B cell (primary cell): Measurements from ENCODE around the gene STT3B. TPM values are rescaled to one million over a fixed set of nuclear protein-coding genes. Genes with fewer than 3 reads are reported as not detected.

Experiments
- ATAC-seq: fragments of 200-7000 bp; cut with Tn5 transposase; one replicate; pipeline ENCODE4 v1.10.0; 2021; ENCODE audit warnings: low read depth, mild to moderate bottlenecking, moderate number of reproducible peaks, moderate library complexity
- CTCF ChIA-PET: fragments of 350-600 bp; sonication (Branson Sonifier 250); formaldehyde crosslinking; loops from one replicate; lab custom pipeline; 2021; ENCODE audit warnings: antibody characterized with exemption, inconsistent platforms; lab: Charles Lee
- POLR2A ChIA-PET: fragments of 350-600 bp; sonication (Branson Sonifier 250); formaldehyde crosslinking; loops from one replicate; lab custom pipeline; 2021; ENCODE audit warnings: antibody characterized with exemption; lab: Charles Lee
- DNase-seq: peaks from one replicate; pipeline ENCODE4 v3.0.0; 2013
- H2AFZ ChIP-seq: 2 replicates; pipeline ENCODE4 v1.6.1; 2012; ENCODE audit warnings: mild to moderate bottlenecking, low read depth, low read length; ENCODE audit not compliant: insufficient read depth, poor library complexity, severe bottlenecking
- H3K27ac ChIP-seq, 2 donors: 1 replicate in 1 of 2; 2 replicates in 1 of 2; pipeline ENCODE4 v1.5.1; 2012 to 2013; ENCODE audit warnings: low read length in 2 of 2, mild to moderate bottlenecking in 2 of 2, moderate library complexity in 1 of 2
- H3K27me3 ChIP-seq, 4 experiments: fragments of 200-600 bp in 1 of 4; sonication (generic) in 1 of 4; replicated peaks in 1 of 4; 1 replicate in 2 of 4; 2 replicates in 2 of 4; pipeline versions ENCODE4 v1.6.1 to v1.7.0; 2013 to 2016; ENCODE audit warnings: low read length in 3 of 4, mild to moderate bottlenecking in 2 of 4, mixed read lengths in 1 of 4, moderate library complexity in 1 of 4; ENCODE audit not compliant: insufficient read depth in 4 of 4, control insufficient read depth in 3 of 4; ENCODE audit errors: control extremely low read depth in 1 of 4
- H3K36me3 ChIP-seq, 2 experiments: replicated peaks in 1 of 2; 1 replicate in 1 of 2; 2 replicates in 1 of 2; pipeline versions ENCODE4 v1.6.1 to v1.7.1; 2013; ENCODE audit warnings: low read length in 1 of 2; ENCODE audit not compliant: insufficient read depth in 2 of 2, control insufficient read depth in 1 of 2; ENCODE audit errors: control extremely low read depth in 1 of 2, extremely low read depth in 1 of 2
- H3K4me1 ChIP-seq, 2 donors: fragments of 200-600 bp in 1 of 2; sonication (generic) in 1 of 2; 1 replicate in 1 of 2; 2 replicates in 1 of 2; pipeline versions ENCODE4 v1.5.1 to v1.6.1; 2013 to 2017; ENCODE audit warnings: low read length in 2 of 2; ENCODE audit not compliant: control insufficient read depth in 2 of 2, insufficient read depth in 2 of 2
- H3K4me2 ChIP-seq: replicated peaks from 2 replicates; pipeline ENCODE3; 2012; ENCODE audit warnings: mild to moderate bottlenecking, low read depth, low read length; ENCODE audit not compliant: poor library complexity, severe bottlenecking
- H3K4me3 ChIP-seq, 5 experiments: fragments of 200-600 bp in 1 of 5; sonication (generic) in 1 of 5; 1 replicate in 3 of 5; 2 replicates in 2 of 5; pipeline versions ENCODE4 v1.5.1 to v1.7.0; 2011 to 2016; ENCODE audit warnings: low read length in 4 of 5, mild to moderate bottlenecking in 4 of 5, low read depth in 2 of 5, control low read depth in 1 of 5, moderate library complexity in 1 of 5; ENCODE audit not compliant: insufficient read depth in 1 of 5; ENCODE audit errors: control extremely low read depth in 1 of 5, extremely low read depth in 1 of 5
- H3K79me2 ChIP-seq: fragments of 200-600 bp; sonication (generic); one replicate; pipeline ENCODE4 v1.6.0; 2016; ENCODE audit warnings: low read length; ENCODE audit not compliant: control insufficient read depth, insufficient read depth
- H3K9ac ChIP-seq: fragments of 200-600 bp; sonication (generic); 2 replicates; pipeline ENCODE4 v1.6.1; 2017; ENCODE audit warnings: mild to moderate bottlenecking, low read length, moderate library complexity
- H3K9me3 ChIP-seq, 3 donors: one replicate each; pipeline versions ENCODE4 v1.6.1 to v1.7.1; 2013; ENCODE audit warnings: low read length in 2 of 3; ENCODE audit not compliant: control insufficient read depth in 2 of 3, insufficient read depth in 1 of 3; ENCODE audit errors: control extremely low read depth in 1 of 3
- H4K20me1 ChIP-seq: 2 replicates; pipeline ENCODE4 v1.6.0; 2012; ENCODE audit warnings: mild to moderate bottlenecking, low read length; ENCODE audit not compliant: insufficient read depth, control insufficient read depth, poor library complexity, severe bottlenecking
- H3K27ac Mint-ChIP-seq: one replicate; pipeline ENCODE4 v1.8.0; 2021; ENCODE audit warnings: mixed read lengths
- H3K27me3 Mint-ChIP-seq: one replicate; pipeline ENCODE4 v1.8.0; 2021; ENCODE audit warnings: mixed read lengths
- H3K4me1 Mint-ChIP-seq: one replicate; pipeline ENCODE4 v1.8.0; 2021; ENCODE audit warnings: mixed read lengths
- H3K4me3 Mint-ChIP-seq: one replicate; pipeline ENCODE4 v1.8.0; 2021; ENCODE audit warnings: mixed read lengths
- H3K9me3 Mint-ChIP-seq: one replicate; pipeline ENCODE4 v1.8.0; 2022; ENCODE audit warnings: mixed read lengths; ENCODE audit not compliant: insufficient read depth
- EZH2 ChIP-seq: IDR thresholded peaks from 2 replicates; pipeline ENCODE4 v1.6.1; 2012; ENCODE audit warnings: borderline replicate concordance, low read depth, mild to moderate bottlenecking, moderate library complexity, low read length; ENCODE audit not compliant: insufficient read depth, poor library complexity, severe bottlenecking
- WGBS: methylation state at CpG from one replicate; pipeline ENCODE4 v1.1.5; 2013; ENCODE audit warnings: missing lambda C conversion rate; ENCODE audit not compliant: insufficient coverage; 5-methylcytosine and 5-hydroxymethylcytosine counted together
- intact Hi-C: fragments of 100-400 bp; cut with micrococcal nuclease; formaldehyde crosslinking; loops from one replicate; pipeline ENCODE4 v1.10.0; 2022
- polyA plus RNA-seq: library from polyadenylated mRNA; depleted of rRNA; stranded (reverse); fragments of >200 nt; gene quantifications from 2 replicates; pipeline ENCODE4 v1.2.3, GENCODE V29; 2012
- total RNA-seq, 2 donors: library from RNA; stranded (reverse); fragments of 120-200 nt in 1 of 2; gene quantifications; 1 replicate in 1 of 2; 2 replicates in 1 of 2; pipeline versions ENCODE4 v1.2.3 to v1.2.4, GENCODE V29; 2013 to 2022
- TF ChIP-seq, protein P1 (sequence below): fragments of 200-600 bp; IDR thresholded peaks from one replicate; pipeline ENCODE4 v1.8.0; 2022; ENCODE audit warnings: antibody characterized with exemption, mild to moderate bottlenecking

The STT3B gene
- total and polyA plus RNA-seq, 2 donors (not counting 1 experiment from before 2014, with no cell fraction given): 35.4 to 79.2 TPM

DNA sequence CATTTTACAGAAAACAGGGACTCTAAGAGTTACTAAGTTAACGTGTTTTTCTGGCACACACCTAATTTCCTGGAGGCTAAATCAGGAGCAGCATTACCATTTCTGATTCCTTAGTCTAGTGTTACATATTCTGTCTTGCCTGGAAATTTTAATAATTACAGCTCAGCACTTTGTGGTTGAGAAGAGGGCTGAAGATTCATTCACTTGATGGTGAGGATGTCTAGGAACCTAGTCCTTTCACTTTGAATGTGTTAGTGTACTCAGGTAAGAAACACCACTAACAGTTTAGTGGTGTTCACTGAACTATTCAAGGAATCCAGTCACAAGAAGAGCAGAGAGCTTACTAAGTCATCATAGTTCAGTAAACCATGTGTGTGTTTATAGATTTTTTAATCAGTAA, 102.8 kb downstream of the STT3B start:
- Mint-ChIP-seq H3K4me3 (no peak overlapping the region), H3K9me3 (no peaks in the 10 kb centered on the region)
- intact Hi-C loops: no loop called here

DNA sequence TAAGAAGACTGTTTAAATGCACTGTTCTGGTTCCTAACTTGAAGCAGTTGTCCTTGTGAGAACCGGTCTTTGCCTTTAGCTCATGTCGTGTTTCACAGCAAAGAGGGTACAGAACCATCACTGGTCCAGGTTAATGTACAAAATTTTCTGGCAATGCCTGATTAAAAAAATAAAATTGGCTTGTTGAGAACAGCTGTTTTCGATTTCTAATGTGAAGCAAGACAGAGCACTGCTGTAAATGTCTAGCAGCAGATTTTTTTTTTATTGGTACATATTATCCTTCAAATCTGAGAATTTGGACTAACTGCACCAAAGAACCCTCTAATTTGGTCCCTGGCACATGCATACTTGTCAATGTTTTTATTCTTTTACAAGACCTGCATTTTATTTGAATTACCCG, 103.3 kb downstream of the STT3B start:
- WGBS: 89% methylated on average over 2 of the region's 4 CpGs
- ChIA-PET POLR2A (no interaction called here), CTCF (interaction anchor here (0.6 to 1.2 kb wide), 4 partner anchors 11 to 228 kb away, joined by 3 to 4 read pairs (median 3); no protein-coding TSS in a partner anchor)
- no peak overlapping the region for H3K4me3 ChIP-seq
- peak overlapping the region in 1 of 2 donors; percentile 42 for H3K27ac ChIP-seq
- H3K4me3 Mint-ChIP-seq: no peak overlapping the region
- H3K9me3 ChIP-seq: no peaks in the 10 kb centered on the region
- TF ChIP-seq EZH2: no peak
- TF ChIP-seq, protein P1, sequence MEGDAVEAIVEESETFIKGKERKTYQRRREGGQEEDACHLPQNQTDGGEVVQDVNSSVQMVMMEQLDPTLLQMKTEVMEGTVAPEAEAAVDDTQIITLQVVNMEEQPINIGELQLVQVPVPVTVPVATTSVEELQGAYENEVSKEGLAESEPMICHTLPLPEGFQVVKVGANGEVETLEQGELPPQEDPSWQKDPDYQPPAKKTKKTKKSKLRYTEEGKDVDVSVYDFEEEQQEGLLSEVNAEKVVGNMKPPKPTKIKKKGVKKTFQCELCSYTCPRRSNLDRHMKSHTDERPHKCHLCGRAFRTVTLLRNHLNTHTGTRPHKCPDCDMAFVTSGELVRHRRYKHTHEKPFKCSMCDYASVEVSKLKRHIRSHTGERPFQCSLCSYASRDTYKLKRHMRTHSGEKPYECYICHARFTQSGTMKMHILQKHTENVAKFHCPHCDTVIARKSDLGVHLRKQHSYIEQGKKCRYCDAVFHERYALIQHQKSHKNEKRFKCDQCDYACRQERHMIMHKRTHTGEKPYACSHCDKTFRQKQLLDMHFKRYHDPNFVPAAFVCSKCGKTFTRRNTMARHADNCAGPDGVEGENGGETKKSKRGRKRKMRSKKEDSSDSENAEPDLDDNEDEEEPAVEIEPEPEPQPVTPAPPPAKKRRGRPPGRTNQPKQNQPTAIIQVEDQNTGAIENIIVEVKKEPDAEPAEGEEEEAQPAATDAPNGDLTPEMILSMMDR: no peak
- intact Hi-C loops: no loop called here
- H3K9me3 Mint-ChIP-seq: no peaks in the 10 kb centered on the region
- no peaks in the 10 kb centered on the region for H4K20me1 ChIP-seq
- no peak overlapping the region for H3K27ac Mint-ChIP-seq
- H3K27me3 Mint-ChIP-seq: no peaks in the 10 kb centered on the region
- no peak overlapping the region for H3K4me2 ChIP-seq
- peaks cover 0 to 10% of the 10 kb centered on the region in 2 donors for H3K4me1 ChIP-seq
- H3K79me2 ChIP-seq: no peaks in the 10 kb centered on the region
- peaks cover 0 to 26% of the 10 kb centered on the region in 2 experiments for H3K36me3 ChIP-seq
- H3K9ac ChIP-seq: no peak overlapping the region
- peaks cover 20% of the 10 kb centered on the region for H3K4me1 Mint-ChIP-seq
- no peak overlapping the region for H2AFZ ChIP-seq
- DNase-seq: no peak
- H3K27me3 ChIP-seq: no peaks in the 10 kb centered on the region
- ATAC-seq: no peak

More for the DNA sequence above, 102.8 kb downstream of the STT3B start:
- no peaks in the 10 kb centered on the region for H3K79me2 ChIP-seq
- H4K20me1 ChIP-seq: no peaks in the 10 kb centered on the region
- Mint-ChIP-seq H3K4me1 (peaks cover 20% of the 10 kb centered on the region), H3K27me3 (no peaks in the 10 kb centered on the region), H3K27ac (no peak overlapping the region)
- no peak for TF ChIP-seq EZH2
- TF ChIP-seq, protein P1: no peak
- no peaks in the 10 kb centered on the region for H3K27me3 ChIP-seq
- H3K4me3 ChIP-seq: no peak overlapping the region
- ATAC-seq (no peak), DNase-seq (no peak)
- H3K9me3 ChIP-seq: no peaks in the 10 kb centered on the region
- H3K4me2 ChIP-seq: no peak overlapping the region
- no peak overlapping the region for H3K9ac ChIP-seq
- ChIA-PET POLR2A (no interaction called here), CTCF (interaction anchor here (0.6 to 1.2 kb wide), 3 partner anchors 10 to 228 kb away, joined by 3 to 4 read pairs (median 3); no protein-coding TSS in a partner anchor)
- H3K27ac ChIP-seq: peak overlapping the region in 1 of 2 donors; percentile 42
- H3K36me3 ChIP-seq: peaks cover 0 to 30% of the 10 kb centered on the region in 2 experiments
- H2AFZ ChIP-seq: no peak overlapping the region
- H3K4me1 ChIP-seq: peaks cover 0 to 10% of the 10 kb centered on the region in 2 donors
- WGBS: no CpG with 5 or more reads among the region's 1 CpG
